ENCODE measurements around the gene AGAP3. TPM values are rescaled to one million over a fixed set of nuclear protein-coding genes. Genes with fewer than 3 reads are reported as not detected.

The AGAP3 gene
- total and polyA plus RNA-seq, 2 donors (not counting 1 experiment from before 2014, with no cell fraction given): 21.1 to 22.3 TPM

- ATAC-seq (ENCODE audit: low read depth) (peak; percentile 0), DNase-seq (no peak)
- POLR2A ChIA-PET: interaction anchor here (1.3 kb wide), 1 partner anchor 44 kb away, joined by 7 read pairs; no protein-coding TSS in a partner anchor
- no peaks in the 10 kb centered on the region for H3K9me3 ChIP-seq (ENCODE audit: control extremely low read depth in 1 of 3, control insufficient read depth in 2 of 3, insufficient read depth in 1 of 3, low read length in 2 of 3)
- CTCF ChIA-PET: interaction anchor here (1.6 kb wide), 1 partner anchor 39 kb away, joined by 4 read pairs; no protein-coding TSS in a partner anchor
- H3K27me3 Mint-ChIP-seq: peaks cover 2% of the 10 kb centered on the region
- peaks cover 23 to 40% of the 10 kb centered on the region in 2 donors for H3K4me1 ChIP-seq (ENCODE audit: control insufficient read depth in 2 of 2, insufficient read depth in 2 of 2, low read length in 2 of 2)
- peak within 1 kb of the TSS; percentile 100 for H3K4me2 ChIP-seq (replicated peaks; ENCODE audit: low read depth, low read length, poor library complexity, severe bottlenecking)
- peak within 1 kb of the TSS; percentile 79 to 82 for H3K27ac ChIP-seq (ENCODE audit: low read length in 2 of 2)
- peak within 1 kb of the TSS; percentile 89 for H3K9ac ChIP-seq (ENCODE audit: low read length)
- H4K20me1 ChIP-seq (ENCODE audit: control insufficient read depth, insufficient read depth, low read length, poor library complexity, severe bottlenecking): peaks cover 27% of the 10 kb centered on the region
- no peak for TF ChIP-seq EZH2 (IDR thresholded peaks at IDR 0.05; ENCODE audit: borderline replicate concordance, insufficient read depth, low read depth, low read length, poor library complexity, severe bottlenecking)
- no peak for TF ChIP-seq CTCF (IDR thresholded peaks at IDR 0.05)
- H3K4me3 ChIP-seq (ENCODE audit: control extremely low read depth in 1 of 5, extremely low read depth in 1 of 5, insufficient read depth in 1 of 5, low read depth in 2 of 5, low read length in 4 of 5): peak within 1 kb of the TSS; percentile 72 to 91 (median 85)
- no peaks in the 10 kb centered on the region for H3K36me3 ChIP-seq (replicated peaks in 1 of 2; ENCODE audit: control extremely low read depth in 1 of 2, control insufficient read depth in 1 of 2, extremely low read depth in 1 of 2, insufficient read depth in 2 of 2, low read length in 1 of 2)
- H3K4me1 Mint-ChIP-seq: peaks cover 39% of the 10 kb centered on the region
- H3K9me3 Mint-ChIP-seq (ENCODE audit: insufficient read depth): no peaks in the 10 kb centered on the region
- peak within 1 kb of the TSS; percentile 96 for H3K4me3 Mint-ChIP-seq
- H3K27me3 ChIP-seq (replicated peaks in 1 of 4; ENCODE audit: control extremely low read depth in 1 of 4, control insufficient read depth in 3 of 4, insufficient read depth in 4 of 4, low read length in 3 of 4): no peaks in the 10 kb centered on the region
- under 1% methylated on average over 30 of the region's 30 CpGs for WGBS (ENCODE audit: insufficient coverage)
- peak within 1 kb of the TSS; percentile 98 for H2AFZ ChIP-seq (ENCODE audit: insufficient read depth, low read depth, low read length, poor library complexity, severe bottlenecking)
- intact Hi-C loops (cut with micrococcal nuclease): loop anchor here (1.0 to 5.0 kb wide), 2 partner anchors 45 to 170 kb away; partner anchors contain the start of gene ABCF2
- H3K27ac Mint-ChIP-seq: peak within 1 kb of the TSS; percentile 94
- H3K79me2 ChIP-seq (ENCODE audit: control insufficient read depth, insufficient read depth, low read length): peaks cover 37% of the 10 kb centered on the region
These were observed 28.7 kb upstream of the AGAP3 start, which contains the start of gene CDK5 for GRCh38 chr7:151057506-151057988. Gene CDK5, minus strand, starts transcription at chr7:151057897. Its CDS starts 49 bp downstream, at chr7:151057848.
